Measurements from ENCODE around the gene ABHD8. TPM values are rescaled to one million over a fixed set of nuclear protein-coding genes. Genes with fewer than 3 reads are reported as not detected.

ABHD8 gene
- total RNA-seq, 2 donors from 2014 or later = 10.4 to 10.5 TPM

- Mint-ChIP-seq H3K36me3 (peaks cover 4 to 5% of the 10 kb centered on the region in 2 donors), H3K27ac (peak within 1 kb of the TSS; percentile 49 to 77), H3K9me3 (no peaks in the 10 kb centered on the region)
- peak; percentile 91 to 96 for DNase-seq (ENCODE audit: low spot score in 2 of 2)
- ATAC-seq = peak; percentile 87 to 92
Observed at GRCh38 chr19:17336872-17337674, 33.8 kb upstream of the ABHD8 start, which contains the start of gene GTPBP3. TSS of gene GTPBP3 (plus strand) at chr19:17337553. CDS start at chr19:17337612, 59 bp downstream.

- no peaks in the 10 kb centered on the region for H3K9me3 Mint-ChIP-seq
- DNase-seq (ENCODE audit: low spot score in 2 of 2) (no peak), ATAC-seq (no peak)
- peaks cover 4 to 5% of the 10 kb centered on the region in 2 donors for H3K36me3 Mint-ChIP-seq
- H3K27ac Mint-ChIP-seq = no peak overlapping the region
Observed at GRCh38 chr19:17335575-17335974, 32.4 kb upstream of the ABHD8 start.

GRCh38 chr19:17334414-17335409, 31.5 kb upstream of the ABHD8 start, which contains the start of gene ANO8:
TSS of gene ANO8 (minus strand) at chr19:17334855. CDS start at chr19:17334670, 185 bp downstream.
- DNase-seq (ENCODE audit: low spot score in 2 of 2) (peak in 1 of 2 donors; percentile 96), ATAC-seq (peak in 1 of 2 donors; percentile 63)
- H3K27ac Mint-ChIP-seq = peak within 1 kb of the TSS in 1 of 2 donors; percentile 84
- H3K36me3 Mint-ChIP-seq = peaks cover 4 to 5% of the 10 kb centered on the region in 2 donors
- no peaks in the 10 kb centered on the region for H3K9me3 Mint-ChIP-seq

GRCh38 chr19:17333611-17334413, 30.6 kb upstream of the ABHD8 start:
- peaks cover 4 to 5% of the 10 kb centered on the region in 2 donors for H3K36me3 Mint-ChIP-seq
- peak; percentile 45 to 60 for ATAC-seq
- DNase-seq (ENCODE audit: low spot score in 2 of 2) = peak in 1 of 2 donors; percentile 77
- no peaks in the 10 kb centered on the region for H3K9me3 Mint-ChIP-seq
- peak overlapping the region in 1 of 2 donors; percentile 66 for H3K27ac Mint-ChIP-seq

GRCh38 chr19:17332677-17333581, 29.7 kb upstream of the ABHD8 start:
- ATAC-seq = peak in 1 of 2 donors; percentile 4

GRCh38 chr19:17332360-17332676, 29.1 kb upstream of the ABHD8 start:
- ATAC-seq (no peak), DNase-seq (ENCODE audit: low spot score in 2 of 2) (no peak)
- no peak overlapping the region for H3K27ac Mint-ChIP-seq
- H3K36me3 Mint-ChIP-seq = peaks cover 4 to 5% of the 10 kb centered on the region in 2 donors
- H3K9me3 Mint-ChIP-seq = no peaks in the 10 kb centered on the region

More at GRCh38 chr19:17332677-17333581, 29.7 kb upstream of the ABHD8 start:
- peak overlapping the region in 1 of 2 donors; percentile 22 for H3K27ac Mint-ChIP-seq
- H3K36me3 Mint-ChIP-seq = peaks cover 4 to 5% of the 10 kb centered on the region in 2 donors
- no peaks in the 10 kb centered on the region for H3K9me3 Mint-ChIP-seq
- DNase-seq (ENCODE audit: low spot score in 2 of 2) = peak in 1 of 2 donors; percentile 47

- ATAC-seq = no peak
- no peak for DNase-seq (ENCODE audit: low spot score in 2 of 2)
- Mint-ChIP-seq H3K9me3 (no peaks in the 10 kb centered on the region), H3K36me3 (peaks cover 0 to 5% of the 10 kb centered on the region in 2 donors), H3K27ac (no peak overlapping the region)
Observed at GRCh38 chr19:17331045-17331558, 27.9 kb upstream of the ABHD8 start.

GRCh38 chr19:17330262-17331044, 27.2 kb upstream of the ABHD8 start:
- Mint-ChIP-seq H3K27ac (no peak overlapping the region), H3K9me3 (no peaks in the 10 kb centered on the region), H3K36me3 (peaks cover 0 to 5% of the 10 kb centered on the region in 2 donors)
- no peak for DNase-seq (ENCODE audit: low spot score in 2 of 2)
- no peak for ATAC-seq

- Mint-ChIP-seq H3K9me3 (no peaks in the 10 kb centered on the region), H3K36me3 (peaks cover 0 to 5% of the 10 kb centered on the region in 2 donors), H3K27ac (no peak overlapping the region)
- ATAC-seq (no peak), DNase-seq (ENCODE audit: low spot score in 2 of 2) (no peak)
Observed at GRCh38 chr19:17329366-17330261, 26.4 kb upstream of the ABHD8 start.

- no peak overlapping the region for H3K27ac Mint-ChIP-seq
- DNase-seq (ENCODE audit: low spot score in 2 of 2) (no peak), ATAC-seq (peak; percentile 13 to 14)
- peaks cover 0 to 5% of the 10 kb centered on the region in 2 donors for H3K36me3 Mint-ChIP-seq
- H3K9me3 Mint-ChIP-seq = no peaks in the 10 kb centered on the region
Observed at GRCh38 chr19:17328517-17329365, 25.5 kb upstream of the ABHD8 start.

GRCh38 chr19:17327654-17328516, 24.7 kb upstream of the ABHD8 start:
- H3K27ac Mint-ChIP-seq = peak overlapping the region in 1 of 2 donors; percentile 36
- no peaks in the 10 kb centered on the region for H3K9me3 Mint-ChIP-seq
- H3K36me3 Mint-ChIP-seq = peaks cover 0 to 4% of the 10 kb centered on the region in 2 donors
- ATAC-seq (peak; percentile 57 to 69), DNase-seq (ENCODE audit: low spot score in 2 of 2) (peak in 1 of 2 donors; percentile 48)

- H3K27ac Mint-ChIP-seq = no peak overlapping the region
- no peaks in the 10 kb centered on the region for H3K9me3 Mint-ChIP-seq
- DNase-seq (ENCODE audit: low spot score in 2 of 2) (no peak), ATAC-seq (no peak)
- no peaks in the 10 kb centered on the region for H3K36me3 Mint-ChIP-seq
Observed at GRCh38 chr19:17327068-17327653, 23.9 kb upstream of the ABHD8 start.

Data from activated naive CD4-positive, alpha-beta T cell treated with anti-CD3 and anti-CD28 coated beads, Interleukin-2, amount 50 U/mL, for 72 hours (primary cell).